SK-N-SH treated with all-trans-retinoic acid at 6 μM for 48 hours (cell line): Measurements from ENCODE around the gene RRAS2.

Source experiments
- ARNTL ChIP-seq: fragments of 450-650 bp; formaldehyde crosslinking; IDR thresholded peaks from 2 replicates; pipeline ENCODE4 v1.5.0; 2020; ENCODE audit warnings: low read depth, mild to moderate bottlenecking, moderate library complexity, borderline replicate concordance
- BACH2 ChIP-seq: fragments of 250-450 bp; sonication (Bioruptor Pico); IDR thresholded peaks from 2 replicates; pipeline ENCODE4 v1.9.0; 2021; ENCODE audit warnings: mild to moderate bottlenecking, borderline replicate concordance
- CSRNP3 ChIP-seq: fragments of 250-450 bp; sonication (Bioruptor Pico); IDR thresholded peaks from 2 replicates; pipeline ENCODE4 v1.5.1; 2021; ENCODE audit warnings: mild to moderate bottlenecking, moderate library complexity
- GLIS3 ChIP-seq: fragments of 250-450 bp; sonication (Bioruptor Pico); IDR thresholded peaks from 2 replicates; pipeline ENCODE4 v1.5.0; 2020; ENCODE audit warnings: mild to moderate bottlenecking, moderate library complexity
- PPARA ChIP-seq: fragments of 250-450 bp; sonication (Bioruptor Pico); IDR thresholded peaks from 2 replicates; pipeline ENCODE4 v1.5.0; 2020; ENCODE audit warnings: mild to moderate bottlenecking, borderline replicate concordance
- RARB ChIP-seq: fragments of 250-450 bp; sonication (Bioruptor Pico); IDR thresholded peaks from 2 replicates; pipeline ENCODE4 v1.8.0; 2021; ENCODE audit warnings: mild to moderate bottlenecking, moderate library complexity
- TOX ChIP-seq: fragments of 250-450 bp; sonication (Bioruptor Pico); IDR thresholded peaks from 2 replicates; pipeline ENCODE4 v1.8.0; 2021; ENCODE audit warnings: mild to moderate bottlenecking, moderate library complexity, borderline replicate concordance
- ZFP30 ChIP-seq: fragments of 450-650 bp; formaldehyde crosslinking; IDR thresholded peaks from 2 replicates; pipeline ENCODE4 v1.5.0; 2022; ENCODE audit warnings: mild to moderate bottlenecking, moderate library complexity
- ZNF70 ChIP-seq: fragments of 450-650 bp; formaldehyde crosslinking; IDR thresholded peaks from 2 replicates; pipeline ENCODE4 v1.5.0; 2020; ENCODE audit warnings: mild to moderate bottlenecking, moderate library complexity
- ZNF8 ChIP-seq: fragments of 450-650 bp; formaldehyde crosslinking; IDR thresholded peaks from 2 replicates; pipeline ENCODE4 v1.5.0; 2020; ENCODE audit warnings: mild to moderate bottlenecking, moderate library complexity
- TF ChIP-seq, protein P1 (sequence below): fragments of 250-450 bp; sonication (Bioruptor Pico); IDR thresholded peaks from 2 replicates; pipeline ENCODE4 v1.8.0; 2020; ENCODE audit warnings: mild to moderate bottlenecking, moderate library complexity, borderline replicate concordance

DNA sequence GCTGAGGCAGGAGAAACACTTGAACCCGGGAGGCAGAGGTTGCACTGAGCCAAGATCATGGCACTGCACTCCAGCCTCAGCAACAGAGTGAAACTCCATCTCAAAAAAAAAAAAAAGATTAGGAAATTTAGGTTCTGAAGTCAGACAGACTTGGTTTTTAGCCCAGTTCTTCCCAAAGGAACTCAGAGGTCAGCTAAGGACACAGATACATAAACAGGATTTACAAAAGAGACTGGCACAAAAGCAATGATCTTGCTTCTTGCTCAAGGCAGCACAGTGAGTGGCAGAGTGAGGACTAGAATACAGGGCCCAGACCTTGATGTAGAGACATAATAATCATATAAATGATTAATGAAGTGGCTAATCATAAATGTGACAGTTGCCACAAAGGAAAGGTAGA lies 25.4 kb upstream of the RRAS2 start:
- no peak for TF ChIP-seq BACH2 (CRISPR knock-in tag)
- TF ChIP-seq ARNTL (CRISPR knock-in tag): no peak
- no peak for TF ChIP-seq PPARA (CRISPR knock-in tag)
- TF ChIP-seq RARB (CRISPR knock-in tag): no peak
- TF ChIP-seq ZNF8 (CRISPR knock-in tag): no peak
- no peak for TF ChIP-seq ZFP30 (CRISPR knock-in tag)
- TF ChIP-seq CSRNP3 (CRISPR knock-in tag): no peak
- TF ChIP-seq ZNF70 (CRISPR knock-in tag): no peak
- TF ChIP-seq TOX: no peak
- TF ChIP-seq, protein P1, sequence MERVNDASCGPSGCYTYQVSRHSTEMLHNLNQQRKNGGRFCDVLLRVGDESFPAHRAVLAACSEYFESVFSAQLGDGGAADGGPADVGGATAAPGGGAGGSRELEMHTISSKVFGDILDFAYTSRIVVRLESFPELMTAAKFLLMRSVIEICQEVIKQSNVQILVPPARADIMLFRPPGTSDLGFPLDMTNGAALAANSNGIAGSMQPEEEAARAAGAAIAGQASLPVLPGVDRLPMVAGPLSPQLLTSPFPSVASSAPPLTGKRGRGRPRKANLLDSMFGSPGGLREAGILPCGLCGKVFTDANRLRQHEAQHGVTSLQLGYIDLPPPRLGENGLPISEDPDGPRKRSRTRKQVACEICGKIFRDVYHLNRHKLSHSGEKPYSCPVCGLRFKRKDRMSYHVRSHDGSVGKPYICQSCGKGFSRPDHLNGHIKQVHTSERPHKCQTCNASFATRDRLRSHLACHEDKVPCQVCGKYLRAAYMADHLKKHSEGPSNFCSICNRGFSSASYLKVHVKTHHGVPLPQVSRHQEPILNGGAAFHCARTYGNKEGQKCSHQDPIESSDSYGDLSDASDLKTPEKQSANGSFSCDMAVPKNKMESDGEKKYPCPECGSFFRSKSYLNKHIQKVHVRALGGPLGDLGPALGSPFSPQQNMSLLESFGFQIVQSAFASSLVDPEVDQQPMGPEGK (CRISPR knock-in tag): no peak
- TF ChIP-seq GLIS3 (CRISPR knock-in tag): no peak
